ENCODE data around the gene SLC44A1.

DNA sequence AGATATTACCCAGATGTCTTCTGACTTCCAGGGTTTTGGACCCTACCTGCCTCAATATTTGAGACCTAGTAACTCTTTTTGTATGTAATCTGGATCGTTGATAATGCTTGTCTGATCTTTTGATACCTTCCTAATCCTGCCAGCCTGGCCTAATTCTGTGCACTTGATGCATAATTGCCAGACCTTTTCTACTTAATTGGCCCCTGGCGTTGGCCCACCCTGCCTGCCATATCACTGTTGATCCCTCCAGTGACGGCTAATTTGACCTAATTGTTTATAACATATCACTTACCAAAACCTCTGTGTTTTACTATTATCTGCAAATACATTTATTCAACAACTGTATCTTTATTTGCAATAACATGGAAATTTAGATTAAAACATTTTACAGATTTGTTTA, 49.0 kb downstream of the SLC44A1 start:
- TF ChIP-seq, protein P1, sequence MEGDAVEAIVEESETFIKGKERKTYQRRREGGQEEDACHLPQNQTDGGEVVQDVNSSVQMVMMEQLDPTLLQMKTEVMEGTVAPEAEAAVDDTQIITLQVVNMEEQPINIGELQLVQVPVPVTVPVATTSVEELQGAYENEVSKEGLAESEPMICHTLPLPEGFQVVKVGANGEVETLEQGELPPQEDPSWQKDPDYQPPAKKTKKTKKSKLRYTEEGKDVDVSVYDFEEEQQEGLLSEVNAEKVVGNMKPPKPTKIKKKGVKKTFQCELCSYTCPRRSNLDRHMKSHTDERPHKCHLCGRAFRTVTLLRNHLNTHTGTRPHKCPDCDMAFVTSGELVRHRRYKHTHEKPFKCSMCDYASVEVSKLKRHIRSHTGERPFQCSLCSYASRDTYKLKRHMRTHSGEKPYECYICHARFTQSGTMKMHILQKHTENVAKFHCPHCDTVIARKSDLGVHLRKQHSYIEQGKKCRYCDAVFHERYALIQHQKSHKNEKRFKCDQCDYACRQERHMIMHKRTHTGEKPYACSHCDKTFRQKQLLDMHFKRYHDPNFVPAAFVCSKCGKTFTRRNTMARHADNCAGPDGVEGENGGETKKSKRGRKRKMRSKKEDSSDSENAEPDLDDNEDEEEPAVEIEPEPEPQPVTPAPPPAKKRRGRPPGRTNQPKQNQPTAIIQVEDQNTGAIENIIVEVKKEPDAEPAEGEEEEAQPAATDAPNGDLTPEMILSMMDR (IDR thresholded peaks at IDR 0.05) = no peak
- no peak for TF ChIP-seq ZFX (IDR thresholded peaks at IDR 0.05; ENCODE audit: borderline replicate concordance)
